ENCODE results near the gene SNX32.
A peak's percentile ranks its signal among the peaks of the same experiment; 100 is the strongest.

SNX32 gene

DNA sequence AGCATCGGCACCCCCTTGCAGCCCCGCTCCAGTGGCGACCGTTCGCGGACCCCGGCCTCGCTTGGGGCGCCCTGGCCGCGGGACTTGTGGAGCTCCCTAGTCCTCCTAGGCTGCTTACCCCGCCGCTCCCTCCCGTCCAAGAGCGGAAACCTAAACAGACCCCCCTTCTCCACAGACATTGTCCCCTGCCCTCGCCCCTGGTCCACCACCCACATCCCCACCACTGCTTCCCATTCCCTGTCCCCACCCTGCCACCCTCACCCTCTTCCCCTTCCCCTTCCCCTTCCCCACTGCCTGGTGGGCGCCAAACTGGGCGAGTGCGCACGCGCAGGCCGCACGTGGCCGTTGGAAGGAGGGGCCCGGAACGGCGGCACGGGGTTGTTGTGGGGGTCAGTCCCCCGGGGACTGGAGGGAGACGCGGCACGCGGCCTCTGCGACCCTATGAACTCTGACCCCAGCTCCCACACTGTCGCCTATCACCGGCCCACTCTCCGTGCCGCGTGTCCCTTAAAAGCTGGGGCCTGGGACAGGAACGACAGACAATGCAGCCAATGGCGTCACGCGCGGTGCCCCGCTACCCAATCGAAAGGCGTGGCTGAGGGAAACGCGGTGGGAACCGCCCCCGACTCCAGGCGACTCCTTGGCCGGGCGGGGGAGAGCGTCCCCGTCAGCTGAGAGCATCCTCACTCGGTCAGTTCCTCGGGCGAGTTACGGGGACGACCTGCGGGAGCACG is at the start of gene SNX32:
SNX32 (plus strand) TSS at position 667 of the 734 bp plus-strand sequence. CDS start 103 bp downstream, outside the sequence.
- peak; percentile 76 for DNase-seq

DNA sequence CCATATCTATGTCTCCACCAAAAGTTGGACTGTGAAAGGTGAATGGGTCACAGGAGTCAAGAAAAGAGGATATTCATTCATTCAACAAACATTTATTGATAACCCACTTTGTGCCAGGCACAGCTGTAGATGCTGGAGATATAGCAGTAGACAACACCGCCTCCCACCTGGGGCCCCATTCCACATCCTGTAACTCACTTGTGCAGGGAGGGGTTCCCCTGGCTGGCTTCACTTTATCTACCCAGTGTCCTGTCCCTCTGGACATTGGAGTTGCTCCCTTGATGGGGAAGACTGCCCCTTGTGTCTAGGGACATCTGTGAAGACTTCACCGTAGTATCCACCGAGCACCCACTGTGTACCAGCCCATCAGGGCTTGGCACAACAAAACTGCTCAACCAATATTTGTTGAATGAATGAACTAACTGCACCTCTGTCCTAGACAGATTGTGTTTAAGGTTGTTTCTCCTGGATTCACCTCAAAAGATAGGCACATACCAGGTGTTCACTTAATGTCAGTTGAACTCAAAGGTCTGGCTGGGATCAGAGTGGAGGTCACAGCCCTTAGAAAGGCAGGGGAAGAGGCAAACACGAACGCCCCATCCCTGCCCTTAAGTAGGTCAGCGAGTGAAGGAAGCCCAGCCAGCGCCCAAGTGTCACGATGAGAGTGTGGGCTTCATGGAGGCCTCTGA is 48.3 kb upstream of the SNX32 start:
- DNase-seq = no peak

DNA sequence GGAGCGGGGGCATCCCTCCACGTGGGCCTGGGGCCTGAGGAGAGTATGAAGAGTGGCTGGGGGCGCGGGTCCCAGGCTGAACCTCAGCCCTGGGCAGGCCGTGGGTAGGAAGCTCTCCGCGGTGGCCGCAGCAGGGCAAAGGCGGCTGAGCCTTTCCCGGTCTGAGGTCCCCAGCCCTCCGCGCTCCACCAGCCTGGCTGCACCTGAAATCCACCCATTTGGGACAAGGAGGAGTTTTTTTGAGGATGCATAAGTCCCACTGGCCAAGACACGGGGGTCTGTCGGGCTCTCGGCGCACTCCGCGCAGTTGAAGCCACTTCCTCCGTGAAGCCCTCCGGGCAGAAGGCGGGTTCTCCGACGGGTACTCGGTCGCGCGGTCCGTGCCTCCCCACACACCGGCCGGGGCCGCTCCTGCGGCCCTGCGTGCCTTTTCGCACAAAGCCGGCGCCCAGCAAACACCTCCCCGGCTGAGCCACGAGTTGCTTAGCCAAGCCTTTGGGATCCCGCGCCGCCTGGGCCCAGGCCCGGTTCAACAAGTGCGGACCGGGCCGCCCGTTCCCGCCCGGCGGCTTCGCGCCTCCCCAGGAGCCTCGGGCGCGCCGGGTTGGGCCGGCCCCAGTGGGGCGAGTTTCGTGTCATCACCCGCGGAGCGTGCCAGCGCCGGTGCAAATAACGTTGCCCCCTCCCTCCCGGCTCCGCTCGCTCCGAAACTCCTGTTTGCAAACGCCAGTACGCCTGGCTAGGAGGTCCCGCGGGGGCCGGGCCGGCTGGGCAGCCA is 47.6 kb upstream of the SNX32 start:
- no peak for DNase-seq

DNA sequence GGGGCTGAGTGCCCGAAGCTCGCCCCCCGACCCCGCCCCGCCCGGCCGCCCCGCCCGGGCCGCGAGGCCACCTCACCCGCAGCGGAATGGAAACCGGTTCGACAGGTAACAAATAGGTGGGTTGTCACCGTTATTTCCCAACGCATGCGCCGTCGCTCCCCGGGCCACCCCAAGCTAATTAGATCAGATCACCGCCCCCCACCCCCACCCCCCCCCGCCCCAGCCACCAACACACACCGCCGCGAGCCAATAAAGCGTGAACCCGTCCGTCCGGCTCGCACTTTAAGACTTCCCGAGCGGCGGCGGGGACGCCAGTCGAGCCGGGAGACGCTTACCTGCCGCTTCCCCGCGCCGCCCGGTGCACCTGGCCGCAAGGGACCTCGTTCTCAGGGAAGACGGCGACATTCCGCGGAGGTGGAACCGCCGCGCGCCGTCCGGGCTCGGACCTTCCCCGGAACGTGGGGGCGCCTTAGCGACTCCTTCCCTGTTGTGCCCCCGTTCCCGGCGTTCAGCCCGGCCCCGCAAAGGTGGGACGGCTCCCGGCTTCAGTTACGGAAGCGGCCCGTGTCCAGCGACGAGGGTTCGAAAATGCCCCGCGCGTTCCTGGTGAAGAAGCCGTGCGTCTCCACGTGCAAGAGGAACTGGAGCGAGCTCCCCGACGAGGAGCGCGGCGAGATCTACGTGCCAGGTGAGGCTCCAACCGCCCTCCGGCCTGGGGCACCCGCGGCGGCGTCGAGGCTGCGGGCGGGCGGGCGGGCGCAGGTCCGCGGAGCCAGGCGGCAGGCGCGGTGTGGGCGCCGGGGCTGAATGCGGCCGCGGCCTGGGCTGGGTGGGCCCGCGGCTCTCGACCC is 46.8 kb upstream of the SNX32 start, which contains the start of gene OVOL1:
OVOL1 (plus strand) TSS at position 278 of the 851 bp plus-strand sequence; CDS start at position 589, 311 bp downstream.
- DNase-seq = no peak

DNA sequence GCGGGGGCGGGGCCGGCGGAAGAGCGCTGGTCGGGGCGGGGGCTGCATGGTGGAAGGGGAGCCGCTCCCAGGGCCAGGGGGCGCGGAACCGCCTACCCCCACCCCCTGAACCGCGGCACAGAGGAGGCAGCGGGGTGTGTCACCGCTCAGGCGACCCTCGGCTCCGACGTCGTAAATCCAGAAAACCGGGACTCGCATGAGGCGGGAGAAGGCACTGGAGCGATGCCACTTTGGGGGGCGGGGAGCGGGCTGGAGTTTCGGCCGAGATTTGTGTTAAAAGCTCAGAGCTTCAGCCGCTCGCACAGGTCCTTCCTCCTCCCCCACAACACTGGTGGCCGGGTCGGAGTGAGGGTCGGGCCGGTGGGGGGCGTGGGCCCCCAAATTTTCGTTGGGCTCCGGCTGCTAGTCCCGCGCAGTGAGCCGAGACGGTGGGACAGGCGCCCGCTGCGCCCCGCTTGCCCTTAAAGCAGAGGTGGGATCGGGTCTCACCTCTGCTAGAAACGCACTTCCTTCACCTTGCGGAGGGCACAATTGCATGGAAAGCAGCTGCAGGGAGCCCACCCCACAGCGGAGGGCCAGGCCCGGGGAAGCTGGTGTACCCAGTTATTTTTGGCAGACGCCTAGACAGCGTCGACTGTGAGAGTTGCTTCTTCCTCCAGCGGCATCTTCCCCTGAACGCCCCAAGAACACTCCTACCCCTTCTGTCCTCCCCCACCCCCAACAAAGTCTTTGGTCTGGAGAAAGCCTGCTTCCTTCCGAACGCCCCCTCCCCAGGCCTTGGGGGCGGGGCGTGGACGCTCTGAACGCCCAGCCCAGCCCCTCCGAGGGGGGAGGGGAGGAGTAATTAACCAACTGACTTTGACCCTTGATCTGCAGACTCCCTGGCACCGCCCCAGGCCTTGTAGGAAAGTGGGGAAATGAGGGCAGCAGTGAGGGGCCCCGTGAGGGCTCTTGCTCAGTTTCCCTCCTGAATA is 45.8 kb upstream of the SNX32 start:
- no peak for DNase-seq

DNA sequence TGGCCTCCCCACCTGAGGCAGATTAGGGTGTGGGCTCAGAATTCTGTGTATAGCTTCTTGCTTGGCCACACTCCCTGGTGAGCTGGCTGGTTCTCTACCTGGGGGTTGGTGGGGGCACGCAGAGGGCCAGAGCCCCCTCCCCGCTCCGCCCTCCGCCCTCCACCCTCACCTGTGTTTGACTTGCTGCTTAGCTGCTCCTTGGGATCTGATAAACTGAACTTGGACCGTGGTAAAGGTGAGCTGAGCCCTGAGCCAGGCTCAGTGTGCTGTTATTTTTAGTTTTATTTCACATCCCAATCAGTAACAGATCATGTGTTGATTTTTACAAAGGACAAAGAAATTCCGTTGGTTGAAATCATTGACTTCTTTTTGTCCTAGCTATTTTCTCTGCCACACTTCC is 44.9 kb upstream of the SNX32 start:
- DNase-seq = no peak

DNA sequence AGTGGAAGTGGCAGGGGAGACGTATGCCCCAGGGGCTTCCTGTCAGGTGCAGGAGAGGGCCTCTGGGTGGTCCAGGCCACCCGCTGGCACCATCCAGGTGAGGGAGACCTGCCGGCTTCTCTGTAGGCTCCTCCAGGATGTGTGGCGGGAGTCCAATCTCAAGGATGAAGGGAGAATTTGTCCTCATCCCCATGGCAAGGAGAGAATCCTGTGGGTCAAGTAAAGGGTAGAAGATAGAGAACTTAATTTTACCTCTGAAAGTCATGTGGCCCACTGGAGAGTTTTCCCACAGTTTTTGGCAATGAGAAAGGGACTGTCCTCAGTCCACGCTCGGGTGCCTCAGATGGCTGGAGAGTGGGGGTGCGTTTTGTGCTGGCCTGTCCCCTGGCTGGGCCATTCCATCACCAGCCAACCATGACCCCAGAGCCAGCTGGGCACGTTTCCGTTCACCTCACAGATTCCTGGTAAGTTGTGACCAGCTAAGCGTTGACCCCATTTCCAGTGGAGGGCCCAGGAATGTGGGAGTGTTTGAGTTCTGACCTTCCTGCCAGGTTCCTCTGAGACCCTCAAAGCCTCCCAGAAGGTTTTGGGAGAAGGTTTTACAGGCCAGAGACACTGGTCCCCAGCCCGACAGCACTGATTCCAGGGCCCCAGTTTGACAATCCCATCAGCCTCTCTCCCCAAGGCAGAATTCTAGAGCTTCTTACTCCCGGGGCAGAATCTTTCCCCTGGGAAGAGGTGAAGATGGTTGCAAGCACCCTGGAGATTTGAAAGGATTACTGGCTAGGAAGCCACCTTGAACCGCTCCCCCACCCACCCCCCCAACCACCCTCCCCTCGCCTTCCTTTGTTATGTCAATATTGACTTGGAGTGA is 44.3 kb upstream of the SNX32 start:
- DNase-seq = no peak

DNA sequence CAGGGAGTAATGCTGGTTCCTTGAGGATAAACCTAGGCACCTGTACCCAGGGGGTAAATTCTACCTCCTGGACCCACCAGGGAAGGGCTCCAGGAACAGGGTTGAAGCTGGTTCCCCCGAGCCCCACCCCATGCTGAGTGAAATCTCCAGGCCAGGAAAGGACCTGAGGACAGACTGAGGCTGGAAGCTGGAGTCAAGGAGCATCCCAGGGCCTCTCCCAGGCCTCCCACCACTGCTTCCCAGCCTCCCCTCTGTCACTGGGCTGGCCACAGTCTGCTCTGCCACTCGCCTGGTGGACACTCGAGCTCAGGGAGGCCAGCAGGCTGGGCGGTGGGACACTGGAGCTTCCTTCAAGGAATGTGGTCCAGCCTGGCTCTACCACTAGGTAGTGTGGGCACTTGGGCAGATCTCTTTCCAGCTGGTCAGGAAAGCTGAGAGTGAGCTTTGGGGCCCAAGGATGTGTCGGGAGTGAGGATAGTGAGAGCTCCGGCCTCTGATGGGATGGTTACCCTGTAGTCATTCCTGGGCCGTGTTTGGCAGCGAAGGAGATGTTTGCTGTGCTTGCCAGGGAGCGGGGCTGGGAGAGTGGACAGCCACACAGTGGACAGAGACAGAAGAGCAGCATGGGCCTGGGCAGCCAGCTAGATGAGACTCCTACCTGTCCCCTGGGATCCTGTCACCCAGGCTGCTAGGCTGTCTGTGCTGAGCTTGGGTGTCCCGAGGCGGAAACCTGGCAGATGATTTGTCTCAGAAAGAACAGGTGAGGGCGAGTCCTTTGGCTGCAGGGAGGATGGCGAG is 43.5 kb upstream of the SNX32 start:
- DNase-seq = no peak

DNA sequence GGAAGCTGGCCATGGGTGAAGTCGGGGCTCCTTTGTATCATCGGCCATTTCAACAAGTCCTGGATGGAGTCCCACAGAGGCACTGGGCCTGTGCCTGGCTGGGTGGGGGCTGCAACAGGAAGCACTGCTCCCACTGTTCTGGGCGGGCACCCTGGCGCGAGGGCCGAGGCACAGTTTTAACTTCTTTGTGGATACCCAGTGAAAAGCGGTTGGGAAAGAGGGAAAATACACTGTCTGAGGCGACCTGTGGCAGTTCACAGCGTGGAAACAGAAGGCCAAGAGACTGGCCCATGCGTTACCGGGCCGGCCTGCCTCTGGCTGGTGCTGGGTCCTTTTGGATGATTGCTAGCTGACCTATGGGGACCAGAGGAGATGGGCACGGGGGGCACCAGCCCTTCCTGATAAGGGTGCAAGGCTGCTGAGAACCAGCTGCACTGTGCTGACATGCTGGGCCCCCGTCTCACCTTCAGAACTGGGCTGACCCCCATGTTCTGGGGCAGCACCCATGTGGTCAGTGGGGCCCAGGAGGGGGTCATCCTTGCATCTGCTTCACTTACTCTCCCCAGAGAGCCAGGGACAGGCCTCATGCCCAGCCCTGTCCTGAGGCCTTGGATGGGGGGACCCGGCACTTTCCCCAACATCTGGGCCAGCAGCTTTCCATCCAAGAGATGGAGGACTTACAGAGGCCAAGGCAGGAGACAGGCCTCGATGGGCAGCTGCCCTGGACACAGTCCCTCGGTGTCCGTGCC is 42.7 kb upstream of the SNX32 start:
- no peak for DNase-seq

DNA sequence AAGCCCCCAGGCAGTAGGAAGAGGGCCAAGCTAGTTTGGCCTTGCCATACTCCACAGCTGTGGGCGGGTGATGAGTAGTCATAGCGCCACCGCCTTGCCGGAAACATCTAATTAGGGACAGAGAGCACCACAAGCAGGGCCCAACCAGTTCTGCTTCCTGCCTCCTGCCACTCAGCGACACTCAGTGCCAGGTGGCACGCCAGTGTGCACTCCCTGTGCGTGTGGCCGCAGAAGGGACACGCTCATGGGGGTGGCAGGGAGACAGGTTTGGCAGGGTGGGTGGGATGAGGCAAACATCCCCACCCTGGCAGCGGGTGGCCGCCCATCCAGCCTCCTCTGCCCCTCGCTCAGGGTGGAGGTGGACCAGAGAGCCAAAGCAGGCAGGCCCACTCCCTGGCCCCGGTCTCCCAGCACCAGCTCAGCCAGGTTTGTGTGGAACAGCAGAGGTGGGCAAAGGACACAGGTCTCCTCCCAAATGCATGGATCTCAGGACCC is 42.0 kb upstream of the SNX32 start:
- DNase-seq = no peak

DNA sequence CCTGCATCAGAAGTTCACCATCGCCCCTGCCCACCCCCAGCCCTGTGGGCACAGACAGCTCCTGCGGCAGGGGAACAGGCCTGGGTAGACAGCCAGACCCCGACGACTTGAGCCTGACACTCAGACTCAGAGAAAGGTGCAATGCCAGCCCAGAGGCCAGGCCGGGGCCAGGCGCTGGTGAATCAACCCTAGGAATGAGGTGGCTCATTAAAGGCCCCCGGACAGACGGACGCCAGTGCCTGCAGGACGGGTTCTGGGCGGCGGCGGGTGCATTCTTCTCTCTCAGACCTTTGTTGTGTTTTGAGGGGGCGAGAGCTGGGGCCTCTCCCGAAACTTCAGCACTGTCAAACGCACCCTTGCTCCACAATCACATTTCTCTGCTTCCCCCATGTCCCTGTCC is 41.3 kb upstream of the SNX32 start:
- no peak for DNase-seq

DNA sequence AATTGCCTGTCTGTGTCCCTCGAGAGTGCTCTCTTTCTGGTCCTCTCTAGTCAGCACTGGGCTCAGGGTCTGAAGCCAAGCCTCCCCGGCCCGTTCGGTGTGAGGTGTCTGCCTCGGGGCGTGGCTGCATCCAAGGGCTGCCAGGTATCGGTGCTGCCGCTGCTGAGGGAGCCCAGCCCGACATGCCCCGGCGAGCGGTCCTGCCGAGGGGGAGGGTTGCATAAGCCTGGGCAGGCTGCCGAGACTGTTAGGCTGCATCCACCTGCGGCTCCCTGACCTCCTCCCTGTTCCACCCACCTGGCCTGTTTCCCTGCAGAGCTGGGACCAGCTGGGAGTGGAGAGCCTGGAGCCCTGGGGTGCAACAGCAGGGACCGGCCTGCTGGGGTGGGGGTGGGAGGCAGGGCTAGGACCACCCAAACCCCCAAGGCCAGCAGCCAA is 40.6 kb upstream of the SNX32 start:
- no peak for DNase-seq

DNA sequence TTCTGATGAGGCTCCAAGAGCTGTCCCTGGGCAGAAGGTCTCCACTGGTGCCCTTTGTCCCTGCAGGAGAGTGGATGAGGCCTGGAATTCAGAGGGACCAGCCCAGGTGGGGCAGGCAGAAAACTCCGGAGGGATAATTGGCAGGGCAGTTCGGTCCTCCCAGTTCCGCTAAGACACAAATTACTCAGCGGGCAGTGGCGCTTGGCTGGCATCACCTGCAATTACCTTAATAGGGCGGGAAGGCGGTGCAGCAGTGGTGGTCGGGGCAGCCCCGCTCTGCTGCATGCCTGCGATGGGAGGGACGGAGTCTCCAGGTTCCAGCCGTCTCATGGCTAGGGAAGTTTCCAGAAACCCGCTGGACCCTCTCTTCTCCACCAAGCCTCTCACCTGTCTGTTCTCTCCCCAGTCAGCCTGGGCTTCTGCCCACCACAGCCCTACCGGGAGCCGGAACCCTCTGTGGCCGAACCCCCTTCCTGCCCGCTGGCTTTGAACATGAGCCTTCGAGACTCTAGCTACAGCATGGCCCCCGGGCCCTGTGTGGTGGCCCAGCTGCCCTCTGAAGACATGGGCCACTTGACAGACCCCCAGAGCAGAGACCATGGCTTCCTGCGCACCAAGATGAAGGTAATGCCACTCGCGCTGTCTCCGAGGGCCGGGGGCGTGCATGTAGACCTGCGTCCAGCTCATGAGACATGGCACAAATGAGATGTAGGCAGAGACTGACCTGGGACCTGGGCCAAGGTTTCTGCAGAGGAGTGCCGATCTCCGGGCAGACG is 40.0 kb upstream of the SNX32 start:
- no peak for DNase-seq

DNA sequence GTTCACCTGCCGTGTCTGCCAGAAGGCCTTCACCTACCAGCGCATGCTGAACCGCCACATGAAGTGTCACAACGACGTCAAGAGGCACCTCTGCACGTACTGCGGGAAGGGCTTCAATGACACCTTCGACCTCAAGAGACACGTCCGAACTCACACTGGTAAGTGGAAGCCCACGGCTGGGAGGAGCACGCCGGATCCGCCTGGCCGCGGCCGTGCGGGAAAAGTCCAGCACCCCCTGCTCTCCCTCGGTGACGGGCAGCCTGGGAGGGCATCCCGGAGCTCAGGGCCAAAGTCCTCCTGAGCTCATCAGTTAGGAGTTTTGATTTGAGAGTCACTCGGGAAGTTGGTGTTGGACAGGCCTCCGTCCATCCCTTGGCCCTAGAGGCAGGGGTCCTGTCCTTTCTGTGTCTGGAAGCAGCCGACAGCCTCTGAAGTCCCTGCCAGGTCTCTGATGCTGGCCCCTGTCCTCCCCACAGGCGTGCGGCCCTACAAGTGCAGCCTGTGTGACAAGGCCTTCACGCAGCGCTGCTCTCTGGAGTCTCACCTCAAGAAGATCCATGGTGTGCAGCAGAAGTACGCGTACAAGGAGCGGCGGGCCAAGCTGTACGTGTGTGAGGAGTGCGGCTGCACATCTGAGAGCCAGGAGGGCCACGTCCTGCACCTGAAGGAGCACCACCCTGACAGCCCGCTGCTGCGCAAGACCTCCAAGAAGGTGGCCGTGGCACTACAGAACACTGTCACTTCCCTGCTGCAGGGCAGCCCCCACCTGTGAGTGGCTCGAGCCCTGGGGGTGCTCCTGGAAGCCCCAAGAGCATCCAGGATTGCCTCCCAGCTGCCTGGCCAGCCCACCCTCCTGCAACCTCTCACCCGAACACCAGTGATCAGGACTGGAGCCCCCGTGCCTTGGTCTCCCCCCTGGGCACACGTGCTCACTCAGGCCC is 38.9 kb upstream of the SNX32 start:
- DNase-seq = no peak

DNA sequence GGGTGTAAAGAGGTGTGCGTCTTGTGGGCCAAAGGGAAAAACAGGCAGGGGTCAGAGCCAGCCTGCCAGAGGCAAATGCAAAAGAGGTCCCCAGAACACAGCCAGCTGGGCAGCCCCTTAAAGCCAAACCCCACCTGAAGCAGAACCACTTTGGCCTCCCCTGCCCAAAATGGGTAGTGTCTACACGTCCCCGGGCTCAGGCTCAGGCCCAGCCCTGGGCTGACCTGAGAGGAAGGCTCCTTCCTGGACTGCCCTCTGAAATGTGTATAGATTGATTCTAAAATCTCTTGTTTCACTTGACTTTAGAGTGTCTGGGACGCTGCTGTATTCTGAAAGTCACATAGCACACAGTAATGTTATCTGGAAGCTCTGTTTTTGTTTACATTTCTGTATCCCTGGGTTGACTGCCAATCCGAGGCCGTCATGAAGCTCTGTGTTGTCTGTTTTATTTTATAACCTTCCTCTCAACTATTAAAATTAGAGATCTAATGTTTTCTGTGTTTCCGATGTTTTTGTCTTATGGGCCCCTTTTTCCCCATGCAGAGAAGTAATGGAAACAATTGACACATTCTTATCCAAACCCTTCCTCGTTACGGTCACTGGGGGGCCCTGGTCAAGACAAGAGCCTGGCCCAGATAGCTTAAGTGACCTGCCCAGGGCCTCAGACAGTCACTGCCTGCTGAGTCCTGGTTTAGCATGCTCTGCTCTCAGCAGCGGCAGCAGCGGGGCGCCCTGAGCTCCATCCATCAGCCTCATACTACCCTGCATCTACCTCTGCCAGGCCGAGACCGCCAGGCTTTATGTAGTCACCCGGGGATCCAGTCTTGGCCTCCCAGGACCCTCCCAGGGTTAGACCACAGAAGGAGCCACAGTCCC is 36.8 kb upstream of the SNX32 start:
- DNase-seq = no peak
